Adrenal gland (tissue), 5 donors: ENCODE results near the gene MAST4.

Experiments used
- CTCF ChIP-seq, 6 experiments: fragments of 450-650 bp in 4 of 6; fragments of 200-600 bp in 2 of 6; sonication (generic) in 1 of 6; IDR thresholded peaks; 1 replicate in 5 of 6; 2 replicates in 1 of 6; pipeline versions ENCODE4 v1.5.1 to v1.8.0; 2016 to 2021; ENCODE audit warnings: antibody characterized with exemption in 6 of 6, mild to moderate bottlenecking in 2 of 6, moderate library complexity in 1 of 6
- POLR2A ChIP-seq, 2 donors: fragments of 450-650 bp; IDR thresholded peaks; one replicate each; pipeline ENCODE4 v1.6.1; 2017; ENCODE audit warnings: antibody characterized with exemption in 2 of 2, mild to moderate bottlenecking in 2 of 2, moderate library complexity in 1 of 2
- donor health status: DM: no; HTN: no; CAD: no.

GRCh38 chr5:66994790-66995189 lies 398.6 kb downstream of the MAST4 start:
- no peak for TF ChIP-seq CTCF (IDR thresholded peaks at IDR 0.05)
- TF ChIP-seq POLR2A (IDR thresholded peaks at IDR 0.05) = no peak
